Tibial nerve (tissue), 4 donors: ENCODE data around the gene CPT1B. TPM values are rescaled to one million over a fixed set of nuclear protein-coding genes. Genes with fewer than 3 reads are reported as not detected.
"Not testable (repeated sequence)": the region's sequence is repeated elsewhere in the genome, so short reads cannot be mapped to it uniquely, and the experiment has no call there.

ENCODE experiments used
- DNase-seq, 2 donors: peaks; one replicate each; pipeline ENCODE4 v3.0.0-alpha.2; 2019; ENCODE audit warnings: low spot score in 2 of 2
- H3K27ac ChIP-seq, 4 donors: fragments of 200-600 bp; sonication (generic) in 3 of 4; one replicate each; pipeline ENCODE4 v1.5.1; 2017 to 2019; ENCODE audit warnings: mild to moderate bottlenecking in 1 of 4
- H3K27me3 ChIP-seq, 2 donors: fragments of 200-600 bp; sonication (generic) in 1 of 2; one replicate each; pipeline versions ENCODE4 v1.5.1 to v1.6.0; 2017 to 2019
- H3K36me3 ChIP-seq, 3 donors: fragments of 200-600 bp; sonication (generic); one replicate each; pipeline ENCODE4 v1.5.1; 2018 to 2019
- H3K4me1 ChIP-seq, 4 donors: fragments of 200-600 bp; sonication (generic) in 3 of 4; one replicate each; pipeline ENCODE4 v1.5.1; 2017 to 2019
- H3K4me3 ChIP-seq, 4 donors: fragments of 200-600 bp; sonication (generic) in 3 of 4; one replicate each; pipeline ENCODE4 v1.5.1; 2017 to 2019; ENCODE audit warnings: mild to moderate bottlenecking in 1 of 4, moderate library complexity in 1 of 4
- H3K9me3 ChIP-seq, 4 donors: fragments of 200-600 bp; sonication (generic) in 3 of 4; one replicate each; pipeline ENCODE4 v1.5.1; 2017 to 2019
- EP300 ChIP-seq, 2 donors: sonication (generic); formaldehyde crosslinking; IDR thresholded peaks; one replicate each; pipeline ENCODE4 v1.6.1; 2017; ENCODE audit warnings: antibody characterized with exemption in 2 of 2, mild to moderate bottlenecking in 1 of 2
- POLR2A ChIP-seq, 2 donors: fragments of 450-650 bp; IDR thresholded peaks; one replicate each; pipeline ENCODE4 v1.6.1; 2017; ENCODE audit warnings: antibody characterized with exemption in 2 of 2, mild to moderate bottlenecking in 2 of 2, moderate library complexity in 2 of 2
- WGBS, 2 donors: methylation state at CpG; one replicate each; pipeline ENCODE4 v1.1.5; 2018; 5-methylcytosine and 5-hydroxymethylcytosine counted together
- total RNA-seq, 4 donors: library from RNA; depleted of rRNA; stranded (reverse); fragments of >200 nt; gene quantifications; one replicate each; pipeline ENCODE4 v1.1.0, GENCODE V29; 2016
- TF ChIP-seq, protein P1 (sequence below), 5 experiments: fragments of 200-600 bp in 3 of 5; fragments of 450-650 bp in 2 of 5; sonication (generic) in 3 of 5; IDR thresholded peaks; one replicate each; pipeline ENCODE4 v1.5.1; 2016 to 2019; ENCODE audit warnings: antibody characterized with exemption in 5 of 5, mild to moderate bottlenecking in 3 of 5, moderate library complexity in 2 of 5

Gene CPT1B
- total RNA-seq, 4 donors from 2014 or later: 7.2 to 22.6 (median 15.1) TPM

GRCh38 chr22:50608996-50609395, 30.8 kb upstream of the CPT1B start:
- H3K27me3 ChIP-seq: peaks cover 0 to 71% of the 10 kb centered on the region in 2 donors
- 82 to 88% methylated on average over 10 of the region's 10 CpGs for WGBS, 2 donors

DNA sequence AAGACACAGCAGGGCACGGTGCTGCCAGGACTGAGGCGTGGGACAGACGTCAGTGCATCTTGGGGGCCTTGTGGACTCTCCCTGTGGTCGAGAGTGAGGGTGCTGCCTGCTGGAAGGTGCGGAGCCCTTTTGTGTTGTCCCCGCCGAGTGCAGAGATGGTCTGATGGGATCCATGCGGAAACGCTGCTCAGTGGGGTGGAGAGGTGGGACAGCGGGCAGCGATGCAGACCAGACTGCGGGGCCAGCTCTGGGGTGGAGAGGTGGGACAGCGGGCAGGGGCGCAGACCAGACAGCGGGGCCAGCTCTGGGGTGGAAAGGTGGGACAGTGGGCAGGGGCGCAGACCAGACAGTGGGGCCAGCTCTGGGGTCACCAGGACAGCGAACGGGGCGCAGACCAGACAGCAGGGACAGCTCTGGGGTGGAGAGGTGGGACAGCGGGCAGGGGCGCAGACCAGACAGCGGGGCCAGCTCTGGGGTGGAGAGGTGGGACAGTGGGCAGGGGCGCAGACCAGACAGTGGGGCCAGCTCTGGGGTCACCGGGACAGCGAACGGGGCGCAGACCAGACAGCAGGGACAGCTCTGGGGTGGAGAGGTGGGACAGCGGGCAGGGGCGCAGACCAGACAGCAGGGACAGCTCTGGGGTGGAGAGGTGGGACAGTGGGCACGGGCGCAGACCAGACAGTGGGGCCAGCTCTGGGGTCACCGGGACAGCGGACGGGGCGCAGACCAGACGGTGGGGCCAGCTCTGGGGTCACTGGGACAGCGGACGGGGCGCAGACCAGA, 30.0 kb upstream of the CPT1B start:
- 80 to 81% methylated on average over 39 of the region's 39 CpGs for WGBS, 2 donors
- H3K9me3 ChIP-seq, H3K27ac ChIP-seq, H3K4me3 ChIP-seq, H3K4me1 ChIP-seq, DNase-seq: not testable (repeated sequence)
- Histone ChIP-seq H3K36me3 (peaks cover 0 to 29% (median 0%) of the 10 kb centered on the region in 3 donors), H3K27me3 (peaks cover 0 to 71% of the 10 kb centered on the region in 2 donors)

More at GRCh38 chr22:50608996-50609395, 30.8 kb upstream of the CPT1B start:
- Histone ChIP-seq H3K4me3 (no peak overlapping the region), H3K36me3 (peaks cover 0 to 26% (median 0%) of the 10 kb centered on the region in 3 donors), H3K4me1 (no peaks in the 10 kb centered on the region), H3K27ac (no peak overlapping the region), H3K9me3 (no peaks in the 10 kb centered on the region)
- no peak for DNase-seq
- TF ChIP-seq EP300 (IDR thresholded peaks at IDR 0.05) (no peak), POLR2A (IDR thresholded peaks at IDR 0.05) (no peak)
- TF ChIP-seq, protein P1, sequence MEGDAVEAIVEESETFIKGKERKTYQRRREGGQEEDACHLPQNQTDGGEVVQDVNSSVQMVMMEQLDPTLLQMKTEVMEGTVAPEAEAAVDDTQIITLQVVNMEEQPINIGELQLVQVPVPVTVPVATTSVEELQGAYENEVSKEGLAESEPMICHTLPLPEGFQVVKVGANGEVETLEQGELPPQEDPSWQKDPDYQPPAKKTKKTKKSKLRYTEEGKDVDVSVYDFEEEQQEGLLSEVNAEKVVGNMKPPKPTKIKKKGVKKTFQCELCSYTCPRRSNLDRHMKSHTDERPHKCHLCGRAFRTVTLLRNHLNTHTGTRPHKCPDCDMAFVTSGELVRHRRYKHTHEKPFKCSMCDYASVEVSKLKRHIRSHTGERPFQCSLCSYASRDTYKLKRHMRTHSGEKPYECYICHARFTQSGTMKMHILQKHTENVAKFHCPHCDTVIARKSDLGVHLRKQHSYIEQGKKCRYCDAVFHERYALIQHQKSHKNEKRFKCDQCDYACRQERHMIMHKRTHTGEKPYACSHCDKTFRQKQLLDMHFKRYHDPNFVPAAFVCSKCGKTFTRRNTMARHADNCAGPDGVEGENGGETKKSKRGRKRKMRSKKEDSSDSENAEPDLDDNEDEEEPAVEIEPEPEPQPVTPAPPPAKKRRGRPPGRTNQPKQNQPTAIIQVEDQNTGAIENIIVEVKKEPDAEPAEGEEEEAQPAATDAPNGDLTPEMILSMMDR (IDR thresholded peaks at IDR 0.05): no peak

DNA sequence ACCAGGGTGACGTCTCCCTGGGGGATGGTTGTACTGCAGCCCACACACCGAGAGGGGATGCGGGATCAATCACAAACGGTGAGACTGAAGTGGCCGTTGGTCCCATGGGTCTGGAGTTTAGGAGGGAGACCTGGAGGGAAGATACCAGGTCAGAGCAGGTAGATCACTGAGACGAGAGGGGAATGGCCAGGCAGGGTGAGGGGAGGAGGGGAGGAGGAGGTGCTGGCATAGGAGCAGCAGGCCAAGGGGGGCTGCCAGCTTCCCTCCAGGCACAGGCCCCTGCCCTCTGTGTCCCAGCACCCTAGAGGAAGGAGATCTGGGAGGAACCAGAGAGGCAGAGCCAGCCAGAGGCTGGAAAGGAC, 29.4 kb upstream of the CPT1B start:
- Histone ChIP-seq H3K36me3 (peaks cover 0 to 29% (median 0%) of the 10 kb centered on the region in 3 donors), H3K4me1 (no peaks in the 10 kb centered on the region), H3K4me3 (no peak overlapping the region), H3K27me3 (peaks cover 0 to 71% of the 10 kb centered on the region in 2 donors), H3K9me3 (no peaks in the 10 kb centered on the region), H3K27ac (no peak overlapping the region)
- WGBS, 2 donors: 67 to 71% methylated on average over 6 of the region's 6 CpGs
- DNase-seq: no peak
- TF ChIP-seq, protein P1 (IDR thresholded peaks at IDR 0.05): no peak
- TF ChIP-seq EP300 (IDR thresholded peaks at IDR 0.05) (no peak), POLR2A (IDR thresholded peaks at IDR 0.05) (no peak)

- H3K36me3 ChIP-seq: peaks cover 0 to 29% (median 0%) of the 10 kb centered on the region in 3 donors
- TF ChIP-seq POLR2A (IDR thresholded peaks at IDR 0.05): no peak
- no peak for TF ChIP-seq EP300 (IDR thresholded peaks at IDR 0.05)
- TF ChIP-seq, protein P1 (IDR thresholded peaks at IDR 0.05): no peak
- H3K27me3 ChIP-seq: peaks cover 0 to 72% of the 10 kb centered on the region in 2 donors
- no peak for DNase-seq
- peaks cover 0 to under 1% (median 0%) of the 10 kb centered on the region in 4 donors for H3K4me1 ChIP-seq
- no peaks in the 10 kb centered on the region for H3K9me3 ChIP-seq
- H3K4me3 ChIP-seq: no peak overlapping the region
- no peak overlapping the region for H3K27ac ChIP-seq
- 82% methylated on average over 17 to 18 of the region's 18 CpGs for WGBS, 2 donors
Measured at GRCh38 chr22:50606946-50607658, 28.9 kb upstream of the CPT1B start.

DNA sequence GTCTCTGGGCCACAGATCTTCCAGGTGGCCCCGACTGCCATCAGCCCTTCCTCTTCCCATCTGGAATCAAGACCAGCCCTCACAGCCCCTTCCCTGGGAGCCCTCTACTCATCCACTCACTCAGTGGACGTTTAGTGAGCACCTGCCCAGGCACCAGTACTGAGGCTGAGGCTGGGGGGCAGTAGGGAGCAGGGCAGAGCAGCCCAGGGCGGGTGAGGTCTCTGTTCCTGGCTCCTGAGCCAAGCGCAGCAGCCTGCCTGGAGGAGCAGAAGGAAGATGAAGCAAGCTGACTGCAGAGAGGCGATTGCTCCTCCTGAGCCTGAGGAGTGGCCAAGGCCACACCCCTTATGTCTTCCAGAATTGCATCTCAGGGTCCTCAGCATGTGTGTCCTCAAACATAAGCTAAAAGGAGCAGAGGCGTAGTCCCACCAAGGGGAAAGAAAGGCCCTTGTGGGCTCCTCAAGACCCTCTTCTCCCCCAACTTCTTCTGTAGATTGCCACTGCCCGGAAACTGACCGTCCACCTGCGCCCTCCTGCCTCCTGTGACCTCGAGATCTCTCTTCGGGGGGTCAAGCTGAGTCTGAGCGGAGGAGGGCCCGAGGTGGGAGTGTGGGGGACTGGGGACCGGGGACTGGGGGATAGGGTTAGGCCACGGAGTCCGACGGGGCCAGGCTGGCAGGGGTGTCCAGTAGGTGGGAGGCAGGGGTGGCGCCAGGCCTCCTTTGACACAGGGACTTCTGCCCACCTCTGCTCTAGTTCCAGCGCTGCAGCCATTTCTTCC, 28.1 kb upstream of the CPT1B start:
- Histone ChIP-seq H3K27me3 (peaks cover 0 to 72% of the 10 kb centered on the region in 2 donors), H3K4me3 (no peak overlapping the region), H3K4me1 (peaks cover 0 to 7% (median 0%) of the 10 kb centered on the region in 4 donors), H3K27ac (no peak overlapping the region), H3K9me3 (no peaks in the 10 kb centered on the region), H3K36me3 (peaks cover 0 to 29% (median 0%) of the 10 kb centered on the region in 3 donors)
- no peak for DNase-seq
- WGBS, 2 donors: 74 to 77% methylated on average over 19 of the region's 19 CpGs
- no peak for TF ChIP-seq EP300 (IDR thresholded peaks at IDR 0.05)
